IMR-90 (cell line): Measurements from ENCODE around the gene EAF2. TPM values are rescaled to one million over a fixed set of nuclear protein-coding genes. Genes with fewer than 3 reads are reported as not detected.

Experiments used
- ATAC-seq: fragments of 200-7000 bp; cut with Tn5 transposase; 2 replicates; pipeline ENCODE4 v1.9.1; 2020; ENCODE audit warnings: low read depth, mild to moderate bottlenecking, moderate library complexity
- BruUV-seq: library from RNA; stranded (reverse); fragments of 400-500 nt; replicated peaks from 2 replicates; lab custom pipeline; 2021; lab: Mats Ljungman, UMichigan
- CTCF ChIA-PET: fragments of 300-600 bp; formaldehyde crosslinking; extraction: SDS; loops from one replicate; lab custom pipeline; 2021; ENCODE audit warnings: antibody characterized with exemption; lab: Yijun Ruan, JAX
- POLR2A ChIA-PET: fragments of 300-600 bp; sonication (Branson Sonifier 250); formaldehyde crosslinking; loops from one replicate; lab custom pipeline; 2022; ENCODE audit warnings: antibody characterized with exemption; ENCODE audit not compliant: unreplicated experiment; lab: Charles Lee
- DNase-seq: peaks from one replicate; pipeline ENCODE4 v3.0.0; 2013
- H2AFZ ChIP-seq: replicated peaks from 2 replicates; pipeline ENCODE3; 2013; ENCODE audit warnings: low read length, mild to moderate bottlenecking; ENCODE audit not compliant: poor library complexity
- H2AK5ac ChIP-seq: 2 replicates; pipeline ENCODE4 v1.6.1; 2013; ENCODE audit warnings: low read depth, low read length, inconsistent platforms
- H2AK9ac ChIP-seq: replicated peaks from 2 replicates; pipeline ENCODE3; 2013; ENCODE audit warnings: mild to moderate bottlenecking, low read depth, low read length, moderate library complexity; ENCODE audit not compliant: poor library complexity
- H2BK120ac ChIP-seq: 2 replicates; pipeline ENCODE4 v1.6.1; 2013; ENCODE audit warnings: low read depth, low read length, inconsistent platforms
- H2BK15ac ChIP-seq: 3 replicates; pipeline ENCODE4 v1.6.1; 2013; ENCODE audit warnings: low read depth, low read length, inconsistent platforms
- H2BK20ac ChIP-seq: 2 replicates; pipeline ENCODE4 v1.6.1; 2013; ENCODE audit warnings: low read depth, mild to moderate bottlenecking, inconsistent platforms, low read length, moderate library complexity
- H2BK5ac ChIP-seq: 2 replicates; pipeline ENCODE4 v1.6.1; 2013; ENCODE audit warnings: mild to moderate bottlenecking, low read depth, low read length, inconsistent platforms; ENCODE audit not compliant: poor library complexity, severe bottlenecking
- H3K14ac ChIP-seq: replicated peaks from 2 replicates; pipeline ENCODE4 v1.6.1; 2013; ENCODE audit warnings: low read depth, low read length, inconsistent platforms
- H3K18ac ChIP-seq: 2 replicates; pipeline ENCODE4 v1.6.1; 2013; ENCODE audit warnings: low read depth, low read length, control low read depth
- H3K23ac ChIP-seq: 2 replicates; pipeline ENCODE4 v1.6.1; 2013; ENCODE audit warnings: low read depth, low read length, inconsistent platforms
- H3K27ac ChIP-seq: 2 replicates; pipeline ENCODE4 v1.5.1; 2013; ENCODE audit warnings: mild to moderate bottlenecking, control low read depth, low read length; ENCODE audit not compliant: insufficient read depth
- H3K27me3 ChIP-seq: 2 replicates; pipeline ENCODE4 v1.6.1; 2013; ENCODE audit warnings: low read length; ENCODE audit not compliant: control insufficient read depth, insufficient read depth
- H3K36me3 ChIP-seq: 2 replicates; pipeline ENCODE4 v1.6.1; 2013; ENCODE audit warnings: low read length, mixed read lengths; ENCODE audit not compliant: control insufficient read depth, insufficient read depth
- H3K4ac ChIP-seq: 2 replicates; pipeline ENCODE4 v1.6.1; 2013; ENCODE audit warnings: low read depth, low read length, inconsistent platforms
- H3K4me1 ChIP-seq: 2 replicates; pipeline ENCODE4 v1.6.1; 2013; ENCODE audit warnings: low read length, mixed read lengths; ENCODE audit not compliant: control insufficient read depth, insufficient read depth
- H3K4me2 ChIP-seq: 2 replicates; pipeline ENCODE4 v1.6.1; 2013; ENCODE audit warnings: low read depth, mild to moderate bottlenecking, control low read depth, low read length, moderate library complexity
- H3K4me3 ChIP-seq: 2 replicates; pipeline ENCODE4 v1.5.1; 2013; ENCODE audit warnings: low read depth, mild to moderate bottlenecking, control low read depth, low read length, moderate library complexity; ENCODE audit not compliant: insufficient read depth
- H3K56ac ChIP-seq: 2 replicates; pipeline ENCODE4 v1.6.1; 2013; ENCODE audit warnings: low read length, inconsistent platforms; ENCODE audit not compliant: insufficient read depth; ENCODE audit errors: extremely low read depth
- H3K79me1 ChIP-seq, 2 experiments: 2 replicates each; pipeline ENCODE4 v1.6.1; 2013; ENCODE audit warnings: low read length in 2 of 2, inconsistent platforms in 1 of 2, low read depth in 1 of 2
- H3K9ac ChIP-seq: 2 replicates; pipeline ENCODE4 v1.6.1; 2013; ENCODE audit warnings: low read depth, low read length, control low read depth
- H3K9me1 ChIP-seq: 2 replicates; pipeline ENCODE4 v1.6.1; 2013; ENCODE audit warnings: low read length, inconsistent platforms; ENCODE audit not compliant: insufficient read depth
- H3K9me3 ChIP-seq: 2 replicates; pipeline ENCODE4 v1.6.1; 2013; ENCODE audit warnings: low read length; ENCODE audit not compliant: control insufficient read depth, insufficient read depth
- H4K20me1 ChIP-seq: 2 replicates; pipeline ENCODE4 v1.6.1; 2013; ENCODE audit warnings: low read length, inconsistent platforms; ENCODE audit not compliant: insufficient read depth
- H4K5ac ChIP-seq: 2 replicates; pipeline ENCODE4 v1.6.1; 2013; ENCODE audit warnings: mild to moderate bottlenecking, low read depth, low read length, control low read depth
- H4K8ac ChIP-seq, 2 experiments: 2 replicates each; pipeline ENCODE4 v1.6.1; 2013; ENCODE audit warnings: low read depth in 2 of 2, low read length in 2 of 2, control low read depth in 1 of 2, inconsistent platforms in 1 of 2
- H4K91ac ChIP-seq: 2 replicates; pipeline ENCODE4 v1.6.1; 2013; ENCODE audit warnings: low read depth, low read length, inconsistent platforms; ENCODE audit not compliant: insufficient read depth
- BHLHE40 ChIP-seq: fragments of 150-350 bp; IDR thresholded peaks from 2 replicates; pipeline ENCODE4 v1.6.1; 2016; ENCODE audit warnings: mild to moderate bottlenecking, low read depth, low read length
- CHD1 ChIP-seq: IDR thresholded peaks from 2 replicates; pipeline ENCODE4 v1.6.1; 2012; ENCODE audit warnings: low read depth, low read length, improper control_type of control experiment
- FOS ChIP-seq: fragments of 150-350 bp; IDR thresholded peaks from 2 replicates; pipeline ENCODE4 v1.6.1; 2016; ENCODE audit warnings: low read depth, low read length
- MAZ ChIP-seq: IDR thresholded peaks from 2 replicates; pipeline ENCODE4 v1.6.1; 2012; ENCODE audit warnings: low read depth, mild to moderate bottlenecking, low read length, improper control_type of control experiment, moderate library complexity, borderline replicate concordance
- POLR2A ChIP-seq: IDR thresholded peaks from 2 replicates; pipeline ENCODE4 v1.6.1; 2012; ENCODE audit warnings: mild to moderate bottlenecking, low read depth, low read length
- RAD21 ChIP-seq: IDR thresholded peaks from 2 replicates; pipeline ENCODE4 v1.6.1; 2012; ENCODE audit warnings: low read length, improper control_type of control experiment
- RCOR1 ChIP-seq: IDR thresholded peaks from 2 replicates; pipeline ENCODE4 v1.6.1; 2012; ENCODE audit warnings: mild to moderate bottlenecking, low read length, improper control_type of control experiment; ENCODE audit not compliant: insufficient replicate concordance
- WGBS, 2 experiments: methylation state at CpG; one replicate each; pipeline versions ENCODE4 v1.1.5 to v1.1.7; 2013; ENCODE audit warnings: missing lambda C conversion rate in 2 of 2; ENCODE audit not compliant: insufficient read length in 1 of 2; ENCODE audit errors: extremely low coverage in 2 of 2; 5-methylcytosine and 5-hydroxymethylcytosine counted together
- dilution Hi-C: fragments of 300-500 bp; cut with HindIII; formaldehyde crosslinking; loops from one replicate; pipeline ENCODE4 v1.14.3; 2018; ENCODE audit warnings: low sequenced_read_pairs; ENCODE audit not compliant: unreplicated experiment
- in situ Hi-C: fragments of 300-500 bp; cut with MboI; formaldehyde crosslinking; loops from 3 replicates; pipeline ENCODE4 v1.14.3; 2019; ENCODE audit warnings: low sequenced_read_pairs, inconsistent platforms, mixed read lengths
- intact Hi-C: fragments of 100-400 bp; cut with micrococcal nuclease; formaldehyde crosslinking; loops from 2 replicates; pipeline ENCODE4 v1.10.0; 2022
- polyA plus RNA-seq, 3 experiments: library from polyadenylated mRNA; depleted of rRNA; stranded (reverse); fragments of >200 nt; gene quantifications; 2 replicates each; pipeline ENCODE4 v1.2.3, GENCODE V29; 2012; ENCODE audit warnings: low replicate concordance in 1 of 3
- total RNA-seq: library from RNA; depleted of rRNA; stranded (reverse); fragments of >200 nt; gene quantifications from 2 replicates; pipeline ENCODE4 v1.2.3, GENCODE V29; 2012
- TF ChIP-seq, protein P1 (sequence below): fragments of 150-350 bp; IDR thresholded peaks from 2 replicates; pipeline ENCODE4 v1.6.1; 2016; ENCODE audit warnings: low read depth, mild to moderate bottlenecking, low read length, moderate library complexity, borderline replicate concordance

The EAF2 gene
- total and polyA plus RNA-seq, 2 of the 4 experiments (the other 2 are of a cell fraction): 2.2 to 2.3 TPM

DNA sequence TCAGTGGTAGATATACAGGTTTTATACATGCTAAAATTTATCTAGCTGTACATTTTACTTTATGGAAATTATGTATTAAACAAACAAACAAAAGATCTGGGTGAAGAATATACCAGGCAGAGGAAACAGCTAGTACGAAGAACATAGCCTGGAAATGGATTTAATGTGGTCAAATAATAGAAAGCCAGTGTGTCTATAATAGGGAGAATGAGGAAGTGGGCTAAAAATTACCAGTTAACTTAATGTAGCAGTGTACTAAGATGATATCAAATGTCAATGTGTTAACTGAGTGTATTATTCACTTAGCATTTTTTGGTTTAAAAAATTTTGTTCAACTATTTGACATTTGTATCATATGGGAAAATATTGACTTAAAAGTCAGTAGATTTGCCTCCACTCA lies 36.4 kb downstream of the EAF2 start:
- intact Hi-C loops (no loop called here), in situ Hi-C loops (no loop called here), dilution Hi-C loops (no loop called here)
- ATAC-seq (no peak), DNase-seq (no peak)
- POLR2A ChIA-PET: no interaction called here
- no peaks in the 10 kb centered on the region for H3K79me1 ChIP-seq
- H4K8ac ChIP-seq: no peak overlapping the region
- H3K4me2 ChIP-seq: no peak overlapping the region
- no peaks in the 10 kb centered on the region for H3K27me3 ChIP-seq
- no peak overlapping the region for H3K14ac ChIP-seq
- H2AK9ac ChIP-seq: no peak overlapping the region
- no peaks in the 10 kb centered on the region for H4K20me1 ChIP-seq
- CTCF ChIA-PET: no interaction called here
- no peaks in the 10 kb centered on the region for H3K4me1 ChIP-seq
- H3K36me3 ChIP-seq: no peaks in the 10 kb centered on the region
- no peak overlapping the region for H2AK5ac ChIP-seq
- no peak for TF ChIP-seq MAZ
- no peak for TF ChIP-seq RCOR1
- TF ChIP-seq, protein P1, sequence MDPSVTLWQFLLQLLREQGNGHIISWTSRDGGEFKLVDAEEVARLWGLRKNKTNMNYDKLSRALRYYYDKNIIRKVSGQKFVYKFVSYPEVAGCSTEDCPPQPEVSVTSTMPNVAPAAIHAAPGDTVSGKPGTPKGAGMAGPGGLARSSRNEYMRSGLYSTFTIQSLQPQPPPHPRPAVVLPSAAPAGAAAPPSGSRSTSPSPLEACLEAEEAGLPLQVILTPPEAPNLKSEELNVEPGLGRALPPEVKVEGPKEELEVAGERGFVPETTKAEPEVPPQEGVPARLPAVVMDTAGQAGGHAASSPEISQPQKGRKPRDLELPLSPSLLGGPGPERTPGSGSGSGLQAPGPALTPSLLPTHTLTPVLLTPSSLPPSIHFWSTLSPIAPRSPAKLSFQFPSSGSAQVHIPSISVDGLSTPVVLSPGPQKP: no peak
- TF ChIP-seq BHLHE40: no peak
- no peak for TF ChIP-seq CHD1
- TF ChIP-seq FOS: no peak
- TF ChIP-seq POLR2A: no peak
- TF ChIP-seq RAD21: no peak
- H4K5ac ChIP-seq: no peak overlapping the region
- no peak overlapping the region for H2BK120ac ChIP-seq
- no peak overlapping the region for H3K4ac ChIP-seq
- no peak overlapping the region for H2BK15ac ChIP-seq
- H3K56ac ChIP-seq: no peak overlapping the region
- no peak overlapping the region for H3K23ac ChIP-seq
- no CpG with 5 or more reads among the region's 1 CpG for WGBS, 2 experiments
- H2BK5ac ChIP-seq: no peak overlapping the region
- no TSS peak for BruUV-seq
- H2BK20ac ChIP-seq: no peak overlapping the region
- H3K9me3 ChIP-seq: no peaks in the 10 kb centered on the region
- no peaks in the 10 kb centered on the region for H3K9me1 ChIP-seq
- no peak overlapping the region for H3K4me3 ChIP-seq
- H3K18ac ChIP-seq: no peak overlapping the region
- no peak overlapping the region for H3K9ac ChIP-seq
- no peak overlapping the region for H2AFZ ChIP-seq
- no peak overlapping the region for H4K91ac ChIP-seq
- no peak overlapping the region for H3K27ac ChIP-seq
